ENCODE data around the gene C5orf22.

- TF ChIP-seq, protein P1, sequence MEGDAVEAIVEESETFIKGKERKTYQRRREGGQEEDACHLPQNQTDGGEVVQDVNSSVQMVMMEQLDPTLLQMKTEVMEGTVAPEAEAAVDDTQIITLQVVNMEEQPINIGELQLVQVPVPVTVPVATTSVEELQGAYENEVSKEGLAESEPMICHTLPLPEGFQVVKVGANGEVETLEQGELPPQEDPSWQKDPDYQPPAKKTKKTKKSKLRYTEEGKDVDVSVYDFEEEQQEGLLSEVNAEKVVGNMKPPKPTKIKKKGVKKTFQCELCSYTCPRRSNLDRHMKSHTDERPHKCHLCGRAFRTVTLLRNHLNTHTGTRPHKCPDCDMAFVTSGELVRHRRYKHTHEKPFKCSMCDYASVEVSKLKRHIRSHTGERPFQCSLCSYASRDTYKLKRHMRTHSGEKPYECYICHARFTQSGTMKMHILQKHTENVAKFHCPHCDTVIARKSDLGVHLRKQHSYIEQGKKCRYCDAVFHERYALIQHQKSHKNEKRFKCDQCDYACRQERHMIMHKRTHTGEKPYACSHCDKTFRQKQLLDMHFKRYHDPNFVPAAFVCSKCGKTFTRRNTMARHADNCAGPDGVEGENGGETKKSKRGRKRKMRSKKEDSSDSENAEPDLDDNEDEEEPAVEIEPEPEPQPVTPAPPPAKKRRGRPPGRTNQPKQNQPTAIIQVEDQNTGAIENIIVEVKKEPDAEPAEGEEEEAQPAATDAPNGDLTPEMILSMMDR (IDR thresholded peaks at IDR 0.05; ENCODE audit: insufficient read depth, low read length) = no peak
- no peak for TF ChIP-seq POLR2AphosphoS5 (IDR thresholded peaks at IDR 0.05; ENCODE audit: low read depth)
Measured at GRCh38 chr5:31583129-31583528, 51.0 kb downstream of the C5orf22 start.
